HG02588 (cell line): ENCODE measurements around the gene PRKG1.
"Not testable (repeated sequence)": the region's sequence is repeated elsewhere in the genome, so short reads cannot be mapped to it uniquely, and the experiment has no call there.

Experiments used
- ATAC-seq: cut with Tn5 transposase; IDR thresholded peaks from one replicate; pipeline ENCODE4 v1.9.1; 2021; ENCODE audit warnings: mild to moderate bottlenecking, moderate library complexity; ENCODE audit not compliant: unreplicated experiment

PRKG1 gene

GRCh38 chr10:51718804-51719291 is 644.6 kb downstream of the PRKG1 start:
- no peak for ATAC-seq

- ATAC-seq, result no peak
Measured at GRCh38 chr10:51724038-51724437, 649.8 kb downstream of the PRKG1 start.

- no peak for ATAC-seq
Measured at GRCh38 chr10:51729822-51730555, 655.7 kb downstream of the PRKG1 start.

GRCh38 chr10:51733057-51733456 is 658.8 kb downstream of the PRKG1 start:
- no peak for ATAC-seq

- peak; percentile 79 for ATAC-seq
Measured at GRCh38 chr10:51743146-51743545, 668.9 kb downstream of the PRKG1 start.

GRCh38 chr10:51744235-51745000 is 670.1 kb downstream of the PRKG1 start:
- no peak for ATAC-seq

GRCh38 chr10:51745397-51745796 is 671.1 kb downstream of the PRKG1 start:
- no peak for ATAC-seq

GRCh38 chr10:51747216-51747615 is 672.9 kb downstream of the PRKG1 start:
- ATAC-seq, result no peak

- no peak for ATAC-seq
Measured at GRCh38 chr10:51748959-51749358, 674.7 kb downstream of the PRKG1 start.

GRCh38 chr10:51758366-51758765 is 684.1 kb downstream of the PRKG1 start:
- no peak for ATAC-seq

- not testable (repeated sequence) for ATAC-seq
Measured at GRCh38 chr10:51758838-51759237, 684.6 kb downstream of the PRKG1 start.

- no peak for ATAC-seq
Measured at GRCh38 chr10:51759896-51760534, 685.7 kb downstream of the PRKG1 start.

- no peak for ATAC-seq
Measured at GRCh38 chr10:51760864-51761640, 686.8 kb downstream of the PRKG1 start.

GRCh38 chr10:51763746-51764145 is 689.5 kb downstream of the PRKG1 start:
- ATAC-seq, result no peak

GRCh38 chr10:51765284-51765971 is 691.1 kb downstream of the PRKG1 start:
- no peak for ATAC-seq

- no peak for ATAC-seq
Measured at GRCh38 chr10:51766423-51767102, 692.3 kb downstream of the PRKG1 start.

GRCh38 chr10:51767103-51767763 is 692.9 kb downstream of the PRKG1 start:
- ATAC-seq, result no peak

- no peak for ATAC-seq
Measured at GRCh38 chr10:51768886-51769465, 694.7 kb downstream of the PRKG1 start.

GRCh38 chr10:51770709-51771108 is 696.4 kb downstream of the PRKG1 start:
- ATAC-seq, result no peak
